GM12891 (cell line): ENCODE data around the gene FEN1.

Experiments used
- POLR2A ChIP-seq: IDR thresholded peaks from 2 replicates; pipeline ENCODE4 v1.6.1; 2011; ENCODE audit warnings: low read depth, low read length, control low read depth
- POLR2AphosphoS5 ChIP-seq: IDR thresholded peaks from 2 replicates; pipeline ENCODE4 v1.6.1; 2011; ENCODE audit warnings: low read depth, low read length, control low read depth
- POU2F2 ChIP-seq: IDR thresholded peaks from 2 replicates; pipeline ENCODE4 v1.6.1; 2011; ENCODE audit warnings: low read depth, mild to moderate bottlenecking, control low read depth, low read length, moderate library complexity
- TAF1 ChIP-seq: IDR thresholded peaks from 2 replicates; pipeline ENCODE4 v1.6.1; 2011; ENCODE audit warnings: low read depth, low read length, control low read depth

DNA sequence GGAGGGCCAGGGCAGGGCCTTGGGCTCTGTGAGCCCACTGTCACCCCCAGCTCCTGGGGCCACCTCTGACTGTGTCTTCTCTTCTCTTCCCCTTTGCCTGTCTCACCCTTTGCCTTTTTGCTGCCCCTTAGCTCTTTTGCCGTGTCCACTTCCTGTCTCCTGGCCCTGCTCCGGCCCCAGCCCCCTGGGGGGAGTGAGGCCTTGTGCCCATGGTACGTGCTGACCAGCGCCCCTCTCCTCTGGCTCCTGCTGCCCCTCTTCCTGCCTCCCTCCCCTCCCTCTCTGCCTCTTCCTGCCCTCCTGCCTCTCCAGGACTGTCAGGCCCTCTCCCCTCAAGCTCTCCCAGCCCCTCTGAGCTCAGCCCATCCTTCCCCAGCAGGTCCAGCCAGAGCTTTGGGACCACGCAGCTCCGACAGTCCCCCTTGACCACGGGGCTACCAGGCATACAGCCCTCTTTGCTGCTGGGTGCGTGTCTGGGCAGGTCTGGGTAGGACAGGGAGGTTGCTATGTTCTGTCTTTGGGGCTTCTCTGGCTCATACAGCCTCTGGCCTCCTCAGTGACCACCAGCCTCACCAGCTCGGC lies 12.0 kb upstream of the FEN1 start:
- no peak for TF ChIP-seq POLR2A
- no peak for TF ChIP-seq TAF1
- no peak for TF ChIP-seq POLR2AphosphoS5
- TF ChIP-seq POU2F2 = no peak
